Thyroid gland (tissue), 4 donors: ENCODE results near the gene FGGY. TPM values are rescaled to one million over a fixed set of nuclear protein-coding genes. Genes with fewer than 3 reads are reported as not detected.

ENCODE experiments used
- DNase-seq, 2 donors: peaks; one replicate each; pipeline ENCODE4 v3.0.0-alpha.2; 2019
- H3K27ac ChIP-seq, 3 donors: fragments of 200-600 bp; sonication (generic); 1 replicate in 2 of 3; 2 replicates in 1 of 3; pipeline ENCODE4 v1.5.1; 2016 to 2019; ENCODE audit warnings: mild to moderate bottlenecking in 1 of 3, moderate library complexity in 1 of 3
- H3K27me3 ChIP-seq: fragments of 200-600 bp; sonication (generic); one replicate; pipeline ENCODE4 v1.5.1; 2019
- H3K36me3 ChIP-seq, 2 donors: fragments of 200-600 bp; sonication (generic); one replicate each; pipeline ENCODE4 v1.5.1; 2016 to 2019
- H3K4me1 ChIP-seq, 2 donors: fragments of 200-600 bp; sonication (generic); one replicate each; pipeline ENCODE4 v1.5.1; 2017 to 2019
- H3K4me3 ChIP-seq, 3 donors: fragments of 200-600 bp; sonication (generic); replicated peaks in 1 of 3; 1 replicate in 2 of 3; 2 replicates in 1 of 3; pipeline ENCODE4 v1.5.1; 2016; ENCODE audit warnings: mild to moderate bottlenecking in 1 of 3
- H3K9me3 ChIP-seq: fragments of 200-600 bp; sonication (generic); one replicate; pipeline ENCODE4 v1.5.1; 2017
- CTCF ChIP-seq, 6 experiments: fragments of 200-600 bp in 3 of 6; fragments of 450-650 bp in 3 of 6; sonication (generic) in 3 of 6; IDR thresholded peaks; one replicate each; pipeline ENCODE4 v1.5.1; 2016 to 2019; ENCODE audit warnings: antibody characterized with exemption in 6 of 6, mild to moderate bottlenecking in 2 of 6, inconsistent platforms in 1 of 6, moderate library complexity in 1 of 6
- POLR2A ChIP-seq, 2 donors: fragments of 450-650 bp; IDR thresholded peaks; one replicate each; pipeline ENCODE4 v1.6.1; 2017; ENCODE audit warnings: antibody characterized with exemption in 2 of 2, mild to moderate bottlenecking in 2 of 2, moderate library complexity in 1 of 2
- WGBS, 2 donors: methylation state at CpG; one replicate each; pipeline ENCODE4 v1.1.5; 2017; 5-methylcytosine and 5-hydroxymethylcytosine counted together
- intact Hi-C: fragments of 100-400 bp; cut with DNase I; formaldehyde crosslinking; loops from one replicate; pipeline ENCODE4 v1.15.1; 2023
- total RNA-seq, 4 donors: library from RNA; depleted of rRNA; stranded (reverse); fragments of >200 nt; gene quantifications; one replicate each; pipeline ENCODE4 v1.2.3, GENCODE V29; 2016

The FGGY gene
- total RNA-seq, 4 donors from 2014 or later = 24.6 to 46.1 (median 36.4) TPM

GRCh38 chr1:59669752-59670312, 372.9 kb downstream of the FGGY start:
- 75 to 87% methylated on average over 9 of the region's 9 CpGs for WGBS, 2 donors
- intact Hi-C loops = no loop called here
- no peak for DNase-seq
- peak overlapping the region in 1 of 3 donors; percentile 13 for H3K27ac ChIP-seq
- no peaks in the 10 kb centered on the region for H3K27me3 ChIP-seq
- H3K4me1 ChIP-seq = peaks cover 2 to 11% of the 10 kb centered on the region in 2 donors
- no peaks in the 10 kb centered on the region for H3K36me3 ChIP-seq
- TF ChIP-seq POLR2A (IDR thresholded peaks at IDR 0.05) (no peak), CTCF (IDR thresholded peaks at IDR 0.05) (no peak)
- no peaks in the 10 kb centered on the region for H3K9me3 ChIP-seq
- no peak overlapping the region for H3K4me3 ChIP-seq

GRCh38 chr1:59670662-59671061, 373.8 kb downstream of the FGGY start:
- no peak for DNase-seq
- Histone ChIP-seq H3K27ac (no peak overlapping the region), H3K4me1 (peaks cover 3 to 11% of the 10 kb centered on the region in 2 donors), H3K4me3 (no peak overlapping the region), H3K27me3 (no peaks in the 10 kb centered on the region), H3K36me3 (no peaks in the 10 kb centered on the region), H3K9me3 (no peaks in the 10 kb centered on the region)
- intact Hi-C loops = no loop called here
- TF ChIP-seq POLR2A (IDR thresholded peaks at IDR 0.05) (no peak), CTCF (IDR thresholded peaks at IDR 0.05) (no peak)
- WGBS, 2 donors = 100% methylated on average over 1 of the region's 1 CpG

DNA sequence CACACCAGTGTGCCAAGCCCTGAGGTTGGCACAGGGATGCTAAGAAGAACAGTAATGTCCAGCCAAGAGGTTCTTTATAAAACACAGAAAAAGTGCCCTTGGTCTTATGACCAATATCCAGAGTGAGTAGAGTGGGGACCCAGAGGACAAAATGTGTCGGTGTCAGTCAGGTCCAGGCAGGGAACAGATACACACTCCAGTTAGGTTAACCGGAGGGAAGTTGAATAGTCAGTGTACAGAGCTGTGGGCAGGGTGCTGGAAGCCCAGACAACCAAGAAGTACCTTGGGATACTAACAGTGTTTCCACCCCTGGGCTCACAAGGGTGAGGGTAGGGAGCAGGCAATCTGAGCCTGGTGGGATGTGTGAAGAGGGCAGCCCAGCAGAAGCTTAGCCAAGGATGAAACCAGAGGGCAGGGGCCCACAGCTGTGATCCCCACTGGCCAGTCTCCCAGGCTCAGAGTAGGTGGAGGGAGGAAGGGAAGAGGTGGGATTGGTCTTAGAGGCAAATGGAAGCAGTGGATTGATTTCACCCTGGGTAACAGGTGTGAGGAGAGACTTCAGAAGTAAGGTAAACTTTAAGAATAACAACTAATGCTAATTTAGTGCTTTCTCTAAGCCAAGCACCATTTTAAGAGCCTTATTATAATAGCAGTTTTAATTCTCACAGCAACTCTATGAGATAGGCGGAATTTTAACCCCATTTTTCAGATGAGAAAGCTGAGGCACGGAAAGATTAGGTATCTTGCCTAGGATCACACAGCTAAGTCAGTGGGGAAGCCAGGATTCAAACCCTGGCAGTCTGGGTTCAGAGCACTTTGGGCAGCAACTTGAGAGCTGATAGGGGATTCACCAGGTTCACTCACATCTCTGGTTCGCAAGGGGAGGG, 374.4 kb downstream of the FGGY start:
- H3K36me3 ChIP-seq = no peaks in the 10 kb centered on the region
- WGBS, 2 donors = 97 to 98% methylated on average over 5 of the region's 5 CpGs
- DNase-seq = no peak
- no peaks in the 10 kb centered on the region for H3K27me3 ChIP-seq
- peaks cover 3 to 11% of the 10 kb centered on the region in 2 donors for H3K4me1 ChIP-seq
- no peaks in the 10 kb centered on the region for H3K9me3 ChIP-seq
- no peak overlapping the region for H3K27ac ChIP-seq
- no peak for TF ChIP-seq POLR2A (IDR thresholded peaks at IDR 0.05)
- no peak for TF ChIP-seq CTCF (IDR thresholded peaks at IDR 0.05)
- no peak overlapping the region for H3K4me3 ChIP-seq
- intact Hi-C loops = no loop called here

DNA sequence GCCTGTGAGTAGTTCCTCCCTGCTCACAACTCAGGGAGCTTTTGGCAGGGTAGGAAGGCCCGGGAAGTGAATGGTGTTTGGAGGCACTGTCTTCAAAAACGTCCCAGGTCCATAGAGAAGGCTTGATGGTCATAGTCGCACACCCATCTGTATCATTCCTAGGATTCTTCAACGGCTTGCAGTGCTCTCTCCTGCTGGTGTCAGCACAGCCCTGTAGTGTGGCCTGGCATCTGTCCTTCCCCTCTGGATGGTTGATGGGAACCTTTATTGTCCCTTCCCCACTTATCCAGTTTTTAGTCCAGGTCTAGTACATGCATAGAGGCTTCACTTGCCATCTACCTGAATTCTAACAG, 375.0 kb downstream of the FGGY start:
- Histone ChIP-seq H3K36me3 (no peaks in the 10 kb centered on the region), H3K4me1 (peaks cover 3 to 11% of the 10 kb centered on the region in 2 donors), H3K9me3 (no peaks in the 10 kb centered on the region), H3K27ac (no peak overlapping the region), H3K27me3 (no peaks in the 10 kb centered on the region), H3K4me3 (no peak overlapping the region)
- 76 to 91% methylated on average over 4 of the region's 4 CpGs for WGBS, 2 donors
- DNase-seq = no peak
- intact Hi-C loops = no loop called here
- no peak for TF ChIP-seq CTCF (IDR thresholded peaks at IDR 0.05)
- no peak for TF ChIP-seq POLR2A (IDR thresholded peaks at IDR 0.05)
